Epithelial cell of esophagus (primary cell): ENCODE measurements around the gene CCNH.
A peak's percentile ranks its signal among the peaks of the same experiment; 100 is the strongest.

Experiments
- DNase-seq: peaks from one replicate; pipeline ENCODE4 v3.0.0; 2010; ENCODE audit warnings: low read depth
- H3K4me3 ChIP-seq: 2 replicates; pipeline ENCODE4 v1.5.1; 2011; ENCODE audit warnings: mild to moderate bottlenecking, low read length, control low read depth
- TF ChIP-seq, protein P1 (sequence below): IDR thresholded peaks from 2 replicates; pipeline ENCODE4 v1.5.1; 2011; ENCODE audit warnings: low read depth, mild to moderate bottlenecking, low read length, control low read depth, inconsistent platforms; ENCODE audit not compliant: insufficient read depth; ENCODE audit errors: missing control alignments

CCNH gene

DNA sequence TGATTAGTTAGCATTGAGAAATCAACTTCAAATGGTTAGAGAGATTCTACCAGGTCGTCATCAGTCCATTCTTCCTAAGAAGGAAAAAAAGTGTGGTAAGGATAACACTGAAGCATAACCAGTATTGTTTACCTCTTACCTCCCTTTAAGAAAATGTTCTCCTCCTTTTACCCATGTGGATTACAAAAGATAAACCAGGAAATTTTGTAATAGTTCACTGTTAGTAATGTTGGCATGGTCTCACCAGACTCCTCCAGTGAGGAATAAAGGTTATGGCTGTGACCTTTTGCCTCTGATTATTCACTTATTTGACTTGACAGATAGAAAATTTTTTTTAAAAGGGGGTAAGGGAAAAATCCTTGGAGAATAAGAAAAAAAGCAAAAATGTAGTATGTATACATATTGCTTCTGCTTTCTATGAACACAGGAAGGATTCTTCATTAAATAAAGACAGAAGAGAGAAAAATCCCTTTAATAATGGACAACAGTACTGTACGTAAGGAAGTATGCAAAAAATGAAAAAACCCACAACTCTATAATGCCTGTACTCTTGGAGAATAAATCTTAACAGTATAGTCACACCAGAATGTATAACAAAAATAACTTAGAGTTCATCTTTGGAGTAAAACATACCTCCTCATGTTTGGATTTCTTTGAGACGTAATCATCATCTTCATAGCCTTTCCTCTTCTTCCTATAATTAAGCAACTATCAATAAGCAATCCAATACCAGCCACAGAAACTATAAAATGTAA is 18.1 kb downstream of the CCNH start:
- no peak overlapping the region for H3K4me3 ChIP-seq
- TF ChIP-seq, protein P1, sequence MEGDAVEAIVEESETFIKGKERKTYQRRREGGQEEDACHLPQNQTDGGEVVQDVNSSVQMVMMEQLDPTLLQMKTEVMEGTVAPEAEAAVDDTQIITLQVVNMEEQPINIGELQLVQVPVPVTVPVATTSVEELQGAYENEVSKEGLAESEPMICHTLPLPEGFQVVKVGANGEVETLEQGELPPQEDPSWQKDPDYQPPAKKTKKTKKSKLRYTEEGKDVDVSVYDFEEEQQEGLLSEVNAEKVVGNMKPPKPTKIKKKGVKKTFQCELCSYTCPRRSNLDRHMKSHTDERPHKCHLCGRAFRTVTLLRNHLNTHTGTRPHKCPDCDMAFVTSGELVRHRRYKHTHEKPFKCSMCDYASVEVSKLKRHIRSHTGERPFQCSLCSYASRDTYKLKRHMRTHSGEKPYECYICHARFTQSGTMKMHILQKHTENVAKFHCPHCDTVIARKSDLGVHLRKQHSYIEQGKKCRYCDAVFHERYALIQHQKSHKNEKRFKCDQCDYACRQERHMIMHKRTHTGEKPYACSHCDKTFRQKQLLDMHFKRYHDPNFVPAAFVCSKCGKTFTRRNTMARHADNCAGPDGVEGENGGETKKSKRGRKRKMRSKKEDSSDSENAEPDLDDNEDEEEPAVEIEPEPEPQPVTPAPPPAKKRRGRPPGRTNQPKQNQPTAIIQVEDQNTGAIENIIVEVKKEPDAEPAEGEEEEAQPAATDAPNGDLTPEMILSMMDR, result no peak
- DNase-seq, result peak; percentile 50

DNA sequence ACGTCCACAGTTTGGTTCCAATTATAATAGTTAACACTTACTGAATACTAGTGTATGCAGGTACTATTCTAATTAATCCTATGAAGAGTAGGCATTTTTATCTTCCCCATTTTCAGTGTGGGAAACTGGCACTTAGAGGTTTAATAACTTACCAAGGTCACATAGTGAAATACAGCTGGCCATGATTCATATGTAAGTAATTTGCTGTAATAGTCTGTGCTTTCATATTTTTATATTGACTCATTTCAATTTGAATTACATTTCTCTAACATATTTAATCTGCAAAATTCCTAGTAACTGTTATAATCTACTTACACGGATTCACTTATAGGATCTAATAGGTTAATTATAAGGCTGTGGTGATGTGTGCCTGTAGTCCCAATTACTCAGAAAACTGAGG is 19.4 kb downstream of the CCNH start:
- no peak overlapping the region for H3K4me3 ChIP-seq
- TF ChIP-seq, protein P1, result no peak
- DNase-seq, result peak; percentile 62

DNA sequence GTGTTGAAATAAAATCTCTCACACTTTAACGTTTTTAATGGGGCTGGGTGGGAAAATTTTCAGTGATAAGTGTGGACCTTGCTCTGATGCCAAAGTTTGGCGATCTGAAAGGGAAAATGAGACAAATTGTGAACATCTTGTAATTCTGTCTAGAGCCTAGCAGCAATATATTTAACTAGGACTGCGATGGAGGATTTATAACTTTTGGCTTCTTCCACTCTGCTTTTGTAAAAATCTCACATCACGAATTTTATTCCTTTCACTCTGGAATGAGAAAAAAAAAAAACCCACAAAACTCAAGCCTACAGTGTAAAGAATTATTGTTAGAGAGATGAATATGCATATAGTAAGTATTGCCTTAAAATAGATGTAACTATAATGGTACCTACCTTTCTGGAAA is 19.9 kb downstream of the CCNH start:
- TF ChIP-seq, protein P1, result no peak
- DNase-seq, result no peak
- no peak overlapping the region for H3K4me3 ChIP-seq

DNA sequence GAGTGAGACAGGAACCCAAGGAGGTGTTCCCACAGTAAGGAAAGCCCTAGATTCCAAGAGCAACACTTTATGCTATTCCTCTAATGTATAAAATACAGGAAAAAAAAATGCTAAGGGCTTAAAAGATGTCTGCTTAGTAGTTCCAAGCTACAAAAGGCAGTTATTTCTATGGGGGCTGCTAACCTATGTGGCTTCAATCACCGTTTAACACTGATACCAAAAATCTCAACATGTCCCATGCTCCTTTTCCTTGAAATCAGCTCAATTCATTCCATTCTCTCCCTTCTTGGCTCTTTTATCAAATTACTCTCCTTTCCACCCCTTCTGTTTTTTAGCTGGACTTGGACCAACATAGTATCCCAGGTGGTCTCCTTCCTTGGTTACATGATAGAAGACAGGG is 20.6 kb downstream of the CCNH start:
- no peak overlapping the region for H3K4me3 ChIP-seq
- TF ChIP-seq, protein P1, result no peak
- no peak for DNase-seq

DNA sequence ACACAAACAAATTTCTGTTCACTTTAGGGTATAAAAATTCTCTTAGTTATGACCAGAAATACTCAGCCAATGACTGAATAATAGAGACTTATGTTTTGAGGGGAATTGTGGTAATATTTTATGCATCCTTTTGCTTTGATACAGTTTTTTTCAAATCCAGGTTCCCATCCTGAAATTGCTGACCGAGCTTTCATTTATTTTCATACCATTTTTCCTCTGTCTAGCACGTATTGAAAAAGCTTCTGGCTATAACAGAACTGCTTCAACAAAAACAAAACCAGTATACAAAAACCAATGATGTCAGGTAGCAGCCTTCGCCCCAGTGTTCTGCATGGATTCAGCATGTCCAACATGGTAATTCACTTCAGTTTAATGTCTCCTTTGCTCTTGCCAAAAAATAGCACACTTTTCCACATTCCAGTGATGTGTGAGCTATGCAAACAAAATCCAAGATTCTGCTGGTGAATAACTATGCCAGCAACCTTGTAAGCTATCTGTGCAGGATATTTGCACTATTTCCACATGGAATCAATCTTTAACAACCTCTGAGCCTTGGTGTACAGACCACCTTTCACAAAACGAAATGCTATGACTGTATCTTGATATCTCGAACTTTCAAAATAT is 22.0 kb downstream of the CCNH start:
- no peak overlapping the region for H3K4me3 ChIP-seq
- DNase-seq, result no peak
- TF ChIP-seq, protein P1, result no peak

DNA sequence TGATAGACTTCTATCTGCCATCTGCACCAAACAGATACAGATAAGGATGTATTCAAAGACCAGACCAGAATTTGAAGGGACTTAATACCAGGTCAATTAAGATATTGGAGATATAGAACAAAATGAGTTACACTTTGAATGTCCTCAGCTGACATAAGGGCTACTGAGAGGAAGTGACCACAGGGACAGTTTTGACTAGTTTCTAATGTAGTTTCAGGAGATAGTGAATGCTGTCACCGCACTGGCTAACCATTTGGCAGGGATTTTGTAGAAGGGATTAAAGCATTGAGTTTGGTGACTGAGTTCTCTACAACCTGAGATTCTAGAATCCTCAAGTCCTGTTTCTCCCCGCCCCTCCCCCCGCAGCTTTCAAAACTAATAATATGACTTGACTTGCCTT is 22.7 kb downstream of the CCNH start:
- H3K4me3 ChIP-seq, result no peak overlapping the region
- no peak for DNase-seq
- TF ChIP-seq, protein P1, result no peak
